ENCODE data around the gene RANBP9.
A peak's percentile ranks its signal among the peaks of the same experiment; 100 is the strongest.

RANBP9 gene

GRCh38 chr6:13643125-13643524 is 68.5 kb downstream of the RANBP9 start:
- no peak for DNase-seq

GRCh38 chr6:13641315-13641714 is 70.3 kb downstream of the RANBP9 start:
- no peak for DNase-seq

GRCh38 chr6:13638626-13639025 is 73.0 kb downstream of the RANBP9 start:
- DNase-seq: no peak

GRCh38 chr6:13638014-13638413 is 73.6 kb downstream of the RANBP9 start:
- DNase-seq: no peak

- peak in 1 of 2 donors; percentile 25 for DNase-seq
Measured at GRCh38 chr6:13635948-13636658, 75.5 kb downstream of the RANBP9 start.

GRCh38 chr6:13633343-13633742 is 78.3 kb downstream of the RANBP9 start:
- DNase-seq: no peak

GRCh38 chr6:13630499-13630898 is 81.1 kb downstream of the RANBP9 start:
- no peak for DNase-seq

GRCh38 chr6:13629459-13630116 is 82.0 kb downstream of the RANBP9 start:
- DNase-seq: no peak

- peak; percentile 32 to 61 for DNase-seq
Measured at GRCh38 chr6:13624871-13625288, 86.8 kb downstream of the RANBP9 start.

- DNase-seq: no peak
Measured at GRCh38 chr6:13617066-13617465, 94.6 kb downstream of the RANBP9 start.

- DNase-seq: peak; percentile 31 to 44
Measured at GRCh38 chr6:13615792-13616120, 95.9 kb downstream of the RANBP9 start.

- peak; percentile 97 to 98 for DNase-seq
Measured at GRCh38 chr6:13614926-13615791, 96.5 kb downstream of the RANBP9 start, which contains the start of gene NOL7. TSS of gene NOL7 (plus strand) at chr6:13615335. CDS start at chr6:13615359, 24 bp downstream.

- peak in 1 of 2 donors; percentile 13 for DNase-seq
Measured at GRCh38 chr6:13614126-13614925, 97.3 kb downstream of the RANBP9 start.

- no peak for DNase-seq
Measured at GRCh38 chr6:13613029-13613594, 98.5 kb downstream of the RANBP9 start.

- no peak for DNase-seq
Measured at GRCh38 chr6:13611715-13612114, 99.9 kb downstream of the RANBP9 start.

- DNase-seq: no peak
Measured at GRCh38 chr6:13605634-13606033, 106.0 kb downstream of the RANBP9 start.

GRCh38 chr6:13604546-13605416 is 106.9 kb downstream of the RANBP9 start:
- no peak for DNase-seq

- no peak for DNase-seq
Measured at GRCh38 chr6:13604135-13604534, 107.5 kb downstream of the RANBP9 start.

- DNase-seq: no peak
Measured at GRCh38 chr6:13600036-13600435, 111.6 kb downstream of the RANBP9 start.

- no peak for DNase-seq
Measured at GRCh38 chr6:13597073-13597472, 114.6 kb downstream of the RANBP9 start.

GRCh38 chr6:13593720-13594119 is 117.9 kb downstream of the RANBP9 start:
- DNase-seq: no peak
